HG03097 (cell line): ENCODE measurements around the gene SNU13.
"Not testable (repeated sequence)": the region's sequence is repeated elsewhere in the genome, so short reads cannot be mapped to it uniquely, and the experiment has no call there.

ENCODE experiments used
- ATAC-seq: cut with Tn5 transposase; IDR thresholded peaks from one replicate; pipeline ENCODE4 v1.9.1; 2021; ENCODE audit not compliant: unreplicated experiment, low FRiP score

Gene SNU13

GRCh38 chr22:41688365-41689211 is at the start of gene SNU13:
SNU13 (minus strand) TSS chr22:41688867; CDS start chr22:41688796, 71 bp downstream.
- peak; percentile 87 for ATAC-seq

- not testable (repeated sequence) for ATAC-seq
Observed at GRCh38 chr22:41733241-41733640, 44.6 kb upstream of the SNU13 start.

GRCh38 chr22:41732096-41732772 is 43.6 kb upstream of the SNU13 start:
- ATAC-seq: no peak

DNA sequence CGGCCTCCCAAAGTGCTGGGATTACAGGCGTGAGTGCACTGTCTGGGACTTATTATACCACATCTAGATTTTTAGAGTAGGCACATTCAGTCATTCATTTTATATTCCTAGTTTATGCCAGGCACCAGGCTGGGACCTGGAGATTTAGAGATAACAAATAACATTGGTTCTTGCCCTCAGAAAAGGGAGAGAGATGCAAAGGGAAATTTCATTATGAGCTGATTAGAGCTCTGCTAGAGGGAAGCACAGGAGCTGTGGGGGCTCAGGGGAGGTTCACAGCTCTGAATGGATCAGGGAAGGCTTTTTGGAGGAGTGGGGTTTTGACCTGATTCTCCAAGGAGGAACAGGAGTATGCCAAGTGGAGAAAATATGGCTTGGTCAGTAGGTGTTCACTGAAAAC is 42.9 kb upstream of the SNU13 start:
- ATAC-seq: no peak

DNA sequence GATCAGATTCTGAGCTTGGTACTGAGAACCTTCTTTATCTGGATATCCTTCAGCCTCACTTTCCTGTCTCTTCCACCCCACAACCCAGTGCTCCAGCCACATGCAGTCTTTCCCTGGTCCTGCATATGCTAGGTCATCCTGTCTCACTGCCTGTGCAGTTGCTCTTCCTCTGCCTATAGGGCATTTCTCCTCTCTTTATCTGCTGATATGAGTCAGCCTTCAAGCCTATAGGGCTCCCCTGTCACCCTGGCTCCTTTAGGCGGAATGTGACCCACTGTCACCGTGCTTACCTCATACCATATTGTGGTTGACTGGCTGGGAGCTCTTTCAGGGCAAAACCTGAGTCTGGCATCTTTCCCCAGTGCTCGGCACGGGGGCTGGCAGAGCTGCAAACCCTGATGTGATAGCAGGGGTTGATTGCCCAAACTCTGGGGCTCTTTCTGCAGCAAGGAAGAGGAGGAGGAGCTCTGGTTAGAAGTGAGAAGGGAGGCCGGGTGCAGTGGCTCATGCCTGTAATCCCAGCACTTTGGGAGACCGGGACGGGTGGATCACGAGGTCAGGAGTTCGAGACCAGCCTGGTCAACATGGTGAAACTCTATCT is 36.9 kb upstream of the SNU13 start:
- ATAC-seq: no peak

- ATAC-seq: no peak
Observed at GRCh38 chr22:41722496-41722895, 33.8 kb upstream of the SNU13 start.

DNA sequence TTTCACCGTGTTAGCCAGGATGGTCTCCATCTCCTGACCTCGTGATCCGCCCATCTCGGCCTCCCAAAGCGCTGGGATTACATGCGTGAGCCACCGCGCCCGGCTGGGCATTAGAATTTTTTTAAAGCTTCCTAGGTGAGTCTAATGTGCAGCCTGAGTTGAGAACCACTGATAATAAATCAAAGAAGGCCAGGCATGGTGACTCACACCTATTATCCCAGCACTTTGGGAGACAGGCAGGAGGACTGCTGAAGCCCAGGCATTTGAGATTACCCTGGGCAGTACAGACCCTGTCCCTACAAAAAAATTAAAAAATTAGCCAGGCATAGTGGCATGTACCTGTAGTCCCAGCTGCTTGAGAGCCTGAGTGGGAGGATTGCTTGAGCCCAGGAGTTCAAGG is 24.3 kb upstream of the SNU13 start:
- ATAC-seq: no peak

GRCh38 chr22:41709341-41709740 is 20.7 kb upstream of the SNU13 start:
- no peak for ATAC-seq

GRCh38 chr22:41702763-41703162 is 14.1 kb upstream of the SNU13 start:
- ATAC-seq: no peak

- no peak for ATAC-seq
Observed at GRCh38 chr22:41700108-41700364, 11.4 kb upstream of the SNU13 start.

DNA sequence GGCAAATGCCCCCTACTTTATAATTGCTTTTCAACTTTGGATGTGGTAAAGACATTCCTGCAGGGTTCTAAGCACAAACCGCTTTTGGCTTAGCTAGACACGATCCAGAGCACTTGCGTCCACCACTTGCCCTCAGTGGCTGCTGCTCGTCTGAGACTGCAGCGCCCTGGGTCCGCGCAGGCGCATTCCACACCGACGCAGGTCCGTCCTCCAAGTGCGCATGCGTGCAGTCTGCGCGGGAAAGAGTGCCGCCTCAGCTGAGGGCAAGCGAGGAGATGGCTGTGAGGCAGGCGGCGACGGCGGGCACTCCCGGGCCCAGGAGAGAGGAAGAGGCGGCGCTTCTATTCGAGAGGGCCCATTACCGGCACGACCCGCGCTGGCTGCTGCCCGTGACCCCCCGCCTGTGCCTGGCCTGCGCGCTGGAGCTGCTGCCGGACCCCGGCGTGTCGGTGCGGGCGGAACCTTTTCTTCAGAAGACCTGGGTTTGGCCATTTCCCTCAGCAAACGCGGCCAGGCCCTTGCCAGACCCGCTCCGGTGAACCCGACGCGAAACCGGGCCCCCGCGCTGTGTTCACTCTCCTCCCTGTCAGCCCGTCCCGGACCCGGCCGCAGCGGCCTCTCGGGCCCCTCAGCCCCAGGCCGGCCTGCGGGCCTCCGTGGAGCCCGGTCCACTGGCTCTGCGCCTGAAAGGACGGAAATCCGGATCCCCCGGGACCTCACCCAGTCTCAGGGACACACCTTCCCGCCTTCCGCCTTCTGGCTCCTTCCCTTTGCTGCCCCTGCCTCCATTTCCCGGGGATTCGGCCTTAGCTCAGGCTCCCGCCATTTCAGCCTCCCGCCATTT is 10.8 kb upstream of the SNU13 start, which contains the start of gene MEI1:
Gene MEI1, plus strand, starts transcription at position 240 of the 844 bp plus-strand sequence. Its CDS starts 36 bp downstream, at position 276.
- ATAC-seq: no peak

DNA sequence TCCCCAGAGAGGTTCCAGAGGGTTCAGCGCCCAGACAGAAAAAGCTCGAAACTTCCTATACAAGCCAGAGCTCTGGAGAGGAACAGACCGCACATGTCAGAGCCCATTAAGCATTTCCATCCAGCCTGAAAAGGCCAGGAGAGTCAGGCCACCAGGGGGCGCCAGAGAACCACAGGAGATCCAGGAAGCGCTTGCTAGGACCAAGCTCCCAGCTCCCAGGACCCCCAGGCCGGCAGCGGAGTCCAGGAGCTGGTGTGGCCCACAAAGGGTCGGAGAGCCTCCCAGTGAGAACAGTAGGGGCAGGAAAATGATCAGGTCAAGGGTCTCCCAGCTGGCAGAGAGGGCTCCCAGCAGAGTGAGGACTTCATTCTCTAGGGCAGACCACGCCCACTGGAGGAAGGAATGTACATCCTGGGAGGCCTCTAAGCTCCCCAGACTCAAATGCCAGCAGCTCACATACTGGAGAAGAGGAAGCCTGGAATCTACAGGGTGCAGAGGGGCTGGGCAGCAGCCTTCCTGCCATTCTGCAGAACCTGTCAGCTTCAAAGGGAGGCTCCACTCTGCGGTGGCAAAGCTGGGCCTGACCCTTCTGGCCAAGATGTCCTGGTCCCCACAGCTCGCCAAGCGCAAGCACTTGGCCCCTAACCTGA is 8.6 kb upstream of the SNU13 start:
- peak; percentile 67 for ATAC-seq

GRCh38 chr22:41696703-41697102 is 8.0 kb upstream of the SNU13 start:
- no peak for ATAC-seq

GRCh38 chr22:41695211-41695610 is 6.5 kb upstream of the SNU13 start:
- no peak for ATAC-seq

DNA sequence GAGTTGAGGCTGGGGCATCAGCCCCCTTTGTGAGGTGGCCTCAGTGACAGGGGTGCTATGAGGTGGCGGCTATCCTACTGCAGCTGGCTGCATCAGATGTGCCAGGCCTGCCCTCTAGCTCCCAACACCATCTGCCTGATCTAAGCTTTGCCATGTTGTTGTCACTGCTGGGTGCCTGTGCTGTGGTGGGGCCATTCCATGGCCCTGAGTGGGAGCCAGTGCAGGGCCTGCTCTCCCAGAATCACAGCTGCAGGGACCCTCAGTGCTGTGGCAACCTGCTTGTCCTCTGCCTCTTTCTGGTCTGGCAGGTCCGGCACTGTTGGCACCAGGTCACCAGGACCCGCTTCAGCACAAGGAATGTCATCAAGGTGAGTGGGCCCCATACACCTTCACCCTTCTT is 1.8 kb upstream of the SNU13 start:
- ATAC-seq: no peak

GRCh38 chr22:41687901-41688364 is 734 bp downstream of the SNU13 start:
- ATAC-seq: no peak

DNA sequence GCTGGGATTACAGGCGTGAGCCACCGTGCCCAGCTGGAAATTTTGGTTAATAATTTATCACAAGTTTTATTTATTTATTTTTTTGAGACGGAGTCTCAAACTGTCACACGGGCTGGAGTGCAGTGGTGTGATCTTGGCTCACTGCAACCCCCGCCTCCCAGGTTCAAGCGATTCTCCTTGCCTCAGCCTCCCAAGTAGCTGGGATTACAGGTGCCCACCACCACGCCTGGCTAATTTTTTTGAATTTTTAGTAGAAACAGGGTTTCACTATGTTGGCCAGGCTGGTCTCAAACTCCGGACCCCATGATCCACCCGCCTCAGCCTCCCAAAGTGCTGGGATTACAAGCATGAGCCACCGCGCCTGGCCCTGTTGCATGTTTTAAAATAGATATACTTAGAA is 1.8 kb downstream of the SNU13 start:
- not testable (repeated sequence) for ATAC-seq

DNA sequence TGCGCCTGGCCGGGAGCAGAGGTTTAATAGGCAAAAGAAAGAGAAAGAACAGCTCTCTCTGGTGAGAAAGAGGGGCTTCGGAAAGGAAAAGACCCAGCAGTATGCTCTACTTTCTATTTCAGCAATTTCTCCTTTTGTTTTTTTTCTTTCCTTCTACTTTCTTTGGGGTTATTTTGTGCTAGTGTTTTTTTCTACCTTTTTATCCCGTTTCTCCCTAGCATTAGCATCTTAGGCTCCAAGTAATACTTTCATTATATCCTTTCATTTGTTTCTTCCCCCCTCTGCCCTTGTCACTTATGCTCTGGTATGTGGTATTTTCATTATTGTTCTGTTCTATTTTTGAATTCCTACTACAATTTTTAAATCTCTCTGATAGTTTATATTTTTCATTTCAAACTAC is 4.5 kb downstream of the SNU13 start:
- no peak for ATAC-seq

GRCh38 chr22:41683616-41684015 is 5.1 kb downstream of the SNU13 start:
- ATAC-seq: no peak

GRCh38 chr22:41683052-41683451 is 5.6 kb downstream of the SNU13 start:
- ATAC-seq: no peak
